Heart left ventricle (tissue), 13 donors: ENCODE data around the gene GCLC.

Experiments
- CTCF ChIP-seq, 12 donors: fragments of 200-600 bp; sonication (generic) in 4 of 12; IDR thresholded peaks; one replicate each; pipeline versions ENCODE4 v1.5.0 to v1.8.0; 2018 to 2022; ENCODE audit warnings: antibody characterized with exemption in 12 of 12, mild to moderate bottlenecking in 5 of 12
- POLR2A ChIP-seq, 2 donors: fragments of 450-650 bp; IDR thresholded peaks; one replicate each; pipeline ENCODE4 v1.6.1; 2017; ENCODE audit warnings: antibody characterized with exemption in 2 of 2, mild to moderate bottlenecking in 2 of 2, moderate library complexity in 2 of 2
- donor health status: ischemic (EF 13 %, LVEDD 7.1; RV severe dilation, severe dysfunction).
- donor health status: DM: no; HTN: yes; CAD: no.
- donor health status: DM: no; HTN: no; CAD: no.
- donor health status: ischemic (EF 25% LVEDD 6.9; RV normal size, moderate dysfunction).
- donor health status: ischemic (EF 25% LVEDD 5.7; RV mildly dilated, moderate dysfunction).
- donor health status: ischemic (EF 35%, LVEDD 5.7; RV mildly dilated, moderate dysfunction).
- donor health status: nonischemic (EF 11% LVEDD 7.7; RV severe dilation, severe dysfunction).
- donor health status: DM: yes; HTN: yes; CAD: no.
- donor health status: PGD.
- donor health status: ischemic (EF 29% LVEDD 5.4; RV normal size, mild dysfunction).
- donor health status: nonischemic (EF 23%, LVEDD 6.1; RV moderate dilation, normal function).

GRCh38 chr6:53567701-53568100 is 22.8 kb upstream of the GCLC start:
- TF ChIP-seq POLR2A (IDR thresholded peaks at IDR 0.05) (no peak), CTCF (IDR thresholded peaks at IDR 0.05) (no peak)
